HepG2 (cell line): ENCODE measurements around the gene NUP54. TPM values are rescaled to one million over a fixed set of nuclear protein-coding genes. Genes with fewer than 3 reads are reported as not detected.
A peak's percentile ranks its signal among the peaks of the same experiment; 100 is the strongest.

Source experiments
- BCL3 ChIP-seq: sonication (generic); formaldehyde crosslinking; IDR thresholded peaks from 2 replicates; pipeline ENCODE4 v1.5.1; 2020; ENCODE audit warnings: mild to moderate bottlenecking, missing genetic modification reagents, moderate library complexity
- CCAR2 ChIP-seq: fragments of 200-400 bp; formaldehyde crosslinking; optimal IDR thresholded peaks from 2 replicates; pipeline ENCODE3; 2018; ENCODE audit warnings: low read depth, mild to moderate bottlenecking, low read length, moderate library complexity
- DNMT3B ChIP-seq: conservative IDR thresholded peaks from 2 replicates; pipeline ENCODE4 v1.6.1; 2016; ENCODE audit warnings: missing biosample characterization, control low read depth
- HDAC2 ChIP-seq: sonication (generic); formaldehyde crosslinking; IDR thresholded peaks from 2 replicates; pipeline ENCODE4 v1.4.0; 2020; ENCODE audit warnings: missing genetic modification reagents
- KLF16 ChIP-seq, 2 experiments: sonication (generic) in 1 of 2; formaldehyde crosslinking in 1 of 2; IDR thresholded peaks; 2 replicates each; pipeline versions ENCODE4 v1.6.1 to v1.8.0; 2016 to 2023; ENCODE audit warnings: missing genetic modification reagents in 2 of 2, missing compliant biosample characterization in 1 of 2
- TBX2 ChIP-seq: sonication (generic); formaldehyde crosslinking; IDR thresholded peaks from 2 replicates; pipeline ENCODE4 v1.5.0; 2020; ENCODE audit warnings: missing genetic modification reagents, mild to moderate bottlenecking, borderline replicate concordance
- ZFP82 ChIP-seq: sonication (generic); formaldehyde crosslinking; IDR thresholded peaks from 2 replicates; pipeline ENCODE4 v1.5.1; 2020; ENCODE audit warnings: mild to moderate bottlenecking, missing genetic modification reagents, borderline replicate concordance
- ZIK1 ChIP-seq: sonication (generic); formaldehyde crosslinking; IDR thresholded peaks from 2 replicates; pipeline ENCODE4 v1.5.0; 2020; ENCODE audit warnings: mild to moderate bottlenecking, low read depth, missing genetic modification reagents, borderline replicate concordance
- ZNF232 ChIP-seq: sonication (generic); formaldehyde crosslinking; IDR thresholded peaks from 2 replicates; pipeline ENCODE4 v1.4.0; 2020; ENCODE audit warnings: missing genetic modification reagents, borderline replicate concordance
- ZNF276 ChIP-seq: sonication (generic); formaldehyde crosslinking; IDR thresholded peaks from 2 replicates; pipeline ENCODE4 v1.4.0; 2020; ENCODE audit warnings: mild to moderate bottlenecking, low read depth, missing genetic modification reagents
- polyA plus RNA-seq, 8 experiments: library from polyadenylated mRNA; depleted of rRNA in 3 of 8; stranded (reverse) in 7 of 8; unstranded in 1 of 8; fragments of >200 nt; fragmentation: Illumina TruSeq in 4 of 8; extraction: Trizol in 4 of 8; gene quantifications; 2 replicates each; pipeline versions ENCODE4 v1.2.1 to v1.2.3, GENCODE V29; 2011 to 2016; ENCODE audit warnings: low read depth in 4 of 8, missing spikeins in 1 of 8, mixed read lengths in 1 of 8; ENCODE audit not compliant: insufficient read depth in 1 of 8
- total RNA-seq, 5 experiments: library from RNA; depleted of rRNA; stranded (reverse); fragments of >200 nt; fragmentation: Illumina TruSeq; extraction: Trizol; gene quantifications; 2 replicates each; pipeline ENCODE4 v1.2.3, GENCODE V29; 2016; ENCODE audit warnings: low read depth in 1 of 5
- TF ChIP-seq, protein P1 (sequence below), 2 experiments: sonication (generic) in 1 of 2; formaldehyde crosslinking in 1 of 2; IDR thresholded peaks; 2 replicates each; pipeline versions ENCODE4 v1.4.0 to v1.6.1; 2016 to 2020; ENCODE audit warnings: borderline replicate concordance in 1 of 2, low read depth in 1 of 2, mild to moderate bottlenecking in 1 of 2, missing genetic modification reagents in 1 of 2
- TF ChIP-seq, protein P2 (sequence below): sonication (generic); formaldehyde crosslinking; IDR thresholded peaks from 2 replicates; pipeline ENCODE4 v1.5.1; 2020; ENCODE audit warnings: missing genetic modification reagents, mild to moderate bottlenecking, borderline replicate concordance
- TF ChIP-seq, protein P3 (sequence below): sonication (generic); formaldehyde crosslinking; IDR thresholded peaks from 2 replicates; pipeline ENCODE4 v1.5.0; 2020; ENCODE audit warnings: mild to moderate bottlenecking, missing genetic modification reagents, borderline replicate concordance

The NUP54 gene
- total and polyA plus RNA-seq, 2 of the 13 experiments (the other 11 are each of a cell fraction or from before 2014, with no cell fraction given) = 36.1 to 69.3 TPM

- TF ChIP-seq BCL3 (CRISPR knock-in tag) (no peak), KLF16 (CRISPR knock-in tag; IDR thresholded peaks at IDR 0.05) (peak in 1 of 2 experiments; percentile 48; a peak in 1 of 4 replicates), ZIK1 (no peak), HDAC2 (CRISPR knock-in tag) (no peak), DNMT3B (CRISPR knock-in tag) (no peak), TBX2 (CRISPR knock-in tag) (no peak; the same call in 1 of the 2 replicates), ZFP82 (no peak), CCAR2 (no peak), ZNF276 (CRISPR knock-in tag) (no peak), ZNF232 (CRISPR knock-in tag) (peak; percentile 49; the same call in 1 of the 2 replicates)
- TF ChIP-seq, protein P1, sequence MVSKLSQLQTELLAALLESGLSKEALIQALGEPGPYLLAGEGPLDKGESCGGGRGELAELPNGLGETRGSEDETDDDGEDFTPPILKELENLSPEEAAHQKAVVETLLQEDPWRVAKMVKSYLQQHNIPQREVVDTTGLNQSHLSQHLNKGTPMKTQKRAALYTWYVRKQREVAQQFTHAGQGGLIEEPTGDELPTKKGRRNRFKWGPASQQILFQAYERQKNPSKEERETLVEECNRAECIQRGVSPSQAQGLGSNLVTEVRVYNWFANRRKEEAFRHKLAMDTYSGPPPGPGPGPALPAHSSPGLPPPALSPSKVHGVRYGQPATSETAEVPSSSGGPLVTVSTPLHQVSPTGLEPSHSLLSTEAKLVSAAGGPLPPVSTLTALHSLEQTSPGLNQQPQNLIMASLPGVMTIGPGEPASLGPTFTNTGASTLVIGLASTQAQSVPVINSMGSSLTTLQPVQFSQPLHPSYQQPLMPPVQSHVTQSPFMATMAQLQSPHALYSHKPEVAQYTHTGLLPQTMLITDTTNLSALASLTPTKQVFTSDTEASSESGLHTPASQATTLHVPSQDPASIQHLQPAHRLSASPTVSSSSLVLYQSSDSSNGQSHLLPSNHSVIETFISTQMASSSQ (IDR thresholded peaks at IDR 0.05; ENCODE audit: low read depth) = no peak
- TF ChIP-seq, protein P1 (CRISPR knock-in tag; IDR thresholded peaks at IDR 0.05; ENCODE audit: borderline replicate concordance) = no peak
- TF ChIP-seq, protein P2, sequence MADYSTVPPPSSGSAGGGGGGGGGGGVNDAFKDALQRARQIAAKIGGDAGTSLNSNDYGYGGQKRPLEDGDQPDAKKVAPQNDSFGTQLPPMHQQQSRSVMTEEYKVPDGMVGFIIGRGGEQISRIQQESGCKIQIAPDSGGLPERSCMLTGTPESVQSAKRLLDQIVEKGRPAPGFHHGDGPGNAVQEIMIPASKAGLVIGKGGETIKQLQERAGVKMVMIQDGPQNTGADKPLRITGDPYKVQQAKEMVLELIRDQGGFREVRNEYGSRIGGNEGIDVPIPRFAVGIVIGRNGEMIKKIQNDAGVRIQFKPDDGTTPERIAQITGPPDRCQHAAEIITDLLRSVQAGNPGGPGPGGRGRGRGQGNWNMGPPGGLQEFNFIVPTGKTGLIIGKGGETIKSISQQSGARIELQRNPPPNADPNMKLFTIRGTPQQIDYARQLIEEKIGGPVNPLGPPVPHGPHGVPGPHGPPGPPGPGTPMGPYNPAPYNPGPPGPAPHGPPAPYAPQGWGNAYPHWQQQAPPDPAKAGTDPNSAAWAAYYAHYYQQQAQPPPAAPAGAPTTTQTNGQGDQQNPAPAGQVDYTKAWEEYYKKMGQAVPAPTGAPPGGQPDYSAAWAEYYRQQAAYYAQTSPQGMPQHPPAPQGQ (CRISPR knock-in tag) = no peak
- TF ChIP-seq, protein P3, sequence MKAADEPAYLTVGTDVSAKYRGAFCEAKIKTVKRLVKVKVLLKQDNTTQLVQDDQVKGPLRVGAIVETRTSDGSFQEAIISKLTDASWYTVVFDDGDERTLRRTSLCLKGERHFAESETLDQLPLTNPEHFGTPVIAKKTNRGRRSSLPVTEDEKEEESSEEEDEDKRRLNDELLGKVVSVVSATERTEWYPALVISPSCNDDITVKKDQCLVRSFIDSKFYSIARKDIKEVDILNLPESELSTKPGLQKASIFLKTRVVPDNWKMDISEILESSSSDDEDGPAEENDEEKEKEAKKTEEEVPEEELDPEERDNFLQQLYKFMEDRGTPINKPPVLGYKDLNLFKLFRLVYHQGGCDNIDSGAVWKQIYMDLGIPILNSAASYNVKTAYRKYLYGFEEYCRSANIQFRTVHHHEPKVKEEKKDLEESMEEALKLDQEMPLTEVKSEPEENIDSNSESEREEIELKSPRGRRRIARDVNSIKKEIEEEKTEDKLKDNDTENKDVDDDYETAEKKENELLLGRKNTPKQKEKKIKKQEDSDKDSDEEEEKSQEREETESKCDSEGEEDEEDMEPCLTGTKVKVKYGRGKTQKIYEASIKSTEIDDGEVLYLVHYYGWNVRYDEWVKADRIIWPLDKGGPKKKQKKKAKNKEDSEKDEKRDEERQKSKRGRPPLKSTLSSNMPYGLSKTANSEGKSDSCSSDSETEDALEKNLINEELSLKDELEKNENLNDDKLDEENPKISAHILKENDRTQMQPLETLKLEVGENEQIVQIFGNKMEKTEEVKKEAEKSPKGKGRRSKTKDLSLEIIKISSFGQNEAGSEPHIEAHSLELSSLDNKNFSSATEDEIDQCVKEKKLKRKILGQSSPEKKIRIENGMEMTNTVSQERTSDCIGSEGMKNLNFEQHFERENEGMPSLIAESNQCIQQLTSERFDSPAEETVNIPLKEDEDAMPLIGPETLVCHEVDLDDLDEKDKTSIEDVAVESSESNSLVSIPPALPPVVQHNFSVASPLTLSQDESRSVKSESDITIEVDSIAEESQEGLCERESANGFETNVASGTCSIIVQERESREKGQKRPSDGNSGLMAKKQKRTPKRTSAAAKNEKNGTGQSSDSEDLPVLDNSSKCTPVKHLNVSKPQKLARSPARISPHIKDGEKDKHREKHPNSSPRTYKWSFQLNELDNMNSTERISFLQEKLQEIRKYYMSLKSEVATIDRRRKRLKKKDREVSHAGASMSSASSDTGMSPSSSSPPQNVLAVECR = peak; percentile 45; the same call in 1 of the 2 replicates
These were observed 61.0 kb downstream of the NUP54 start (continued) for GRCh38 chr4:76087007-76087769.
